ENCODE measurements around the gene FTL.

FTL gene

GRCh38 chr19:49011194-49011593 lies 46.1 kb downstream of the FTL start:
- Histone ChIP-seq H3K36me3 (peaks cover 66% of the 10 kb centered on the region), H3K4me3 (ENCODE audit: low read depth, low read length) (no peak overlapping the region), H3K27me3 (no peaks in the 10 kb centered on the region), H3K9me3 (no peaks in the 10 kb centered on the region), H3K4me1 (no peaks in the 10 kb centered on the region)
- TF ChIP-seq, protein P1, sequence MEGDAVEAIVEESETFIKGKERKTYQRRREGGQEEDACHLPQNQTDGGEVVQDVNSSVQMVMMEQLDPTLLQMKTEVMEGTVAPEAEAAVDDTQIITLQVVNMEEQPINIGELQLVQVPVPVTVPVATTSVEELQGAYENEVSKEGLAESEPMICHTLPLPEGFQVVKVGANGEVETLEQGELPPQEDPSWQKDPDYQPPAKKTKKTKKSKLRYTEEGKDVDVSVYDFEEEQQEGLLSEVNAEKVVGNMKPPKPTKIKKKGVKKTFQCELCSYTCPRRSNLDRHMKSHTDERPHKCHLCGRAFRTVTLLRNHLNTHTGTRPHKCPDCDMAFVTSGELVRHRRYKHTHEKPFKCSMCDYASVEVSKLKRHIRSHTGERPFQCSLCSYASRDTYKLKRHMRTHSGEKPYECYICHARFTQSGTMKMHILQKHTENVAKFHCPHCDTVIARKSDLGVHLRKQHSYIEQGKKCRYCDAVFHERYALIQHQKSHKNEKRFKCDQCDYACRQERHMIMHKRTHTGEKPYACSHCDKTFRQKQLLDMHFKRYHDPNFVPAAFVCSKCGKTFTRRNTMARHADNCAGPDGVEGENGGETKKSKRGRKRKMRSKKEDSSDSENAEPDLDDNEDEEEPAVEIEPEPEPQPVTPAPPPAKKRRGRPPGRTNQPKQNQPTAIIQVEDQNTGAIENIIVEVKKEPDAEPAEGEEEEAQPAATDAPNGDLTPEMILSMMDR (IDR thresholded peaks at IDR 0.05; ENCODE audit: low read depth, low read length) = no peak
- no peak for DNase-seq

GRCh38 chr19:49014123-49014869 lies 49.2 kb downstream of the FTL start:
- TF ChIP-seq, protein P1 (IDR thresholded peaks at IDR 0.05; ENCODE audit: low read depth, low read length) = no peak
- Histone ChIP-seq H3K27me3 (no peaks in the 10 kb centered on the region), H3K4me3 (ENCODE audit: low read depth, low read length) (no peak overlapping the region), H3K4me1 (peaks cover 2% of the 10 kb centered on the region), H3K36me3 (peaks cover 46% of the 10 kb centered on the region), H3K9me3 (no peaks in the 10 kb centered on the region)
- no peak for DNase-seq

- TF ChIP-seq, protein P1 (IDR thresholded peaks at IDR 0.05; ENCODE audit: low read depth, low read length) = no peak
- Histone ChIP-seq H3K27me3 (no peaks in the 10 kb centered on the region), H3K4me1 (peaks cover 5% of the 10 kb centered on the region), H3K36me3 (peaks cover 40% of the 10 kb centered on the region), H3K9me3 (no peaks in the 10 kb centered on the region), H3K4me3 (ENCODE audit: low read depth, low read length) (no peak overlapping the region)
- no peak for DNase-seq
Observed at GRCh38 chr19:49014870-49015255, 49.8 kb downstream of the FTL start.

- no peak for DNase-seq
- Histone ChIP-seq H3K9me3 (no peaks in the 10 kb centered on the region), H3K4me3 (ENCODE audit: low read depth, low read length) (no peak overlapping the region), H3K36me3 (peaks cover 29% of the 10 kb centered on the region), H3K27me3 (no peaks in the 10 kb centered on the region), H3K4me1 (peaks cover 12% of the 10 kb centered on the region)
- TF ChIP-seq, protein P1 (IDR thresholded peaks at IDR 0.05; ENCODE audit: low read depth, low read length) = no peak
Observed at GRCh38 chr19:49016067-49016839, 51.1 kb downstream of the FTL start.

Measured in BE2C (cell line).